GM23338 (cell line): ENCODE results near the gene MELK.

Experiments
- POLR2AphosphoS5 ChIP-seq: IDR thresholded peaks from 2 replicates; pipeline ENCODE4 v1.6.1; 2016; ENCODE audit warnings: antibody characterized with exemption, low read depth
- TF ChIP-seq, protein P1 (sequence below), 2 experiments: fragments of 200-600 bp in 1 of 2; sonication (generic) in 1 of 2; conservative IDR thresholded peaks; 2 replicates each; pipeline versions ENCODE4 v1.5.1 to v1.6.1; 2016 to 2017; ENCODE audit warnings: antibody characterized with exemption in 2 of 2, low read depth in 2 of 2, mild to moderate bottlenecking in 2 of 2, moderate library complexity in 1 of 2
- TF ChIP-seq, protein P2 (sequence below): IDR thresholded peaks from 2 replicates; pipeline ENCODE4 v1.6.1; 2016; ENCODE audit warnings: antibody characterized with exemption

DNA sequence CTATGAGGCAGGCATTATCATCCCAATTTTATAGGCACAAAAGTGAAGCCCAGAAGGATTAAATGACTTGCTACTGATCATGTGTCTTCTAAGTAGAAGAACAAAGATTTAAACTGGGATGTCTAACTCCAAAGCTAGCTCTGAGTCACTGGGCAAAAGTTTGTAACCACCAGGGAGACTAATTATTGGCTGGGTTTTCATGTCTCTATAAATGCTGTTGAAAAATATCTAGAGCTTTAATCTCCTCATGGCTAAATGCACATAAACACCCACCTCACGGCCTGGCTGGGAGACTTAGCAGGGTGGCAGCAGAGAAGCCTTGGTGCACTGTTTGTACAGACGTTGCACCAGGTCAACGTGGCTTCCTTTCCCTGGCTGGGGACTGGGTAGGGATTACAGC, 144.6 kb downstream of the MELK start:
- TF ChIP-seq, protein P1, sequence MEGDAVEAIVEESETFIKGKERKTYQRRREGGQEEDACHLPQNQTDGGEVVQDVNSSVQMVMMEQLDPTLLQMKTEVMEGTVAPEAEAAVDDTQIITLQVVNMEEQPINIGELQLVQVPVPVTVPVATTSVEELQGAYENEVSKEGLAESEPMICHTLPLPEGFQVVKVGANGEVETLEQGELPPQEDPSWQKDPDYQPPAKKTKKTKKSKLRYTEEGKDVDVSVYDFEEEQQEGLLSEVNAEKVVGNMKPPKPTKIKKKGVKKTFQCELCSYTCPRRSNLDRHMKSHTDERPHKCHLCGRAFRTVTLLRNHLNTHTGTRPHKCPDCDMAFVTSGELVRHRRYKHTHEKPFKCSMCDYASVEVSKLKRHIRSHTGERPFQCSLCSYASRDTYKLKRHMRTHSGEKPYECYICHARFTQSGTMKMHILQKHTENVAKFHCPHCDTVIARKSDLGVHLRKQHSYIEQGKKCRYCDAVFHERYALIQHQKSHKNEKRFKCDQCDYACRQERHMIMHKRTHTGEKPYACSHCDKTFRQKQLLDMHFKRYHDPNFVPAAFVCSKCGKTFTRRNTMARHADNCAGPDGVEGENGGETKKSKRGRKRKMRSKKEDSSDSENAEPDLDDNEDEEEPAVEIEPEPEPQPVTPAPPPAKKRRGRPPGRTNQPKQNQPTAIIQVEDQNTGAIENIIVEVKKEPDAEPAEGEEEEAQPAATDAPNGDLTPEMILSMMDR (conservative IDR thresholded peaks at IDR 0.05; ENCODE audit: low read depth in 2 of 2): no peak
- TF ChIP-seq POLR2AphosphoS5: no peak
- TF ChIP-seq, protein P2, sequence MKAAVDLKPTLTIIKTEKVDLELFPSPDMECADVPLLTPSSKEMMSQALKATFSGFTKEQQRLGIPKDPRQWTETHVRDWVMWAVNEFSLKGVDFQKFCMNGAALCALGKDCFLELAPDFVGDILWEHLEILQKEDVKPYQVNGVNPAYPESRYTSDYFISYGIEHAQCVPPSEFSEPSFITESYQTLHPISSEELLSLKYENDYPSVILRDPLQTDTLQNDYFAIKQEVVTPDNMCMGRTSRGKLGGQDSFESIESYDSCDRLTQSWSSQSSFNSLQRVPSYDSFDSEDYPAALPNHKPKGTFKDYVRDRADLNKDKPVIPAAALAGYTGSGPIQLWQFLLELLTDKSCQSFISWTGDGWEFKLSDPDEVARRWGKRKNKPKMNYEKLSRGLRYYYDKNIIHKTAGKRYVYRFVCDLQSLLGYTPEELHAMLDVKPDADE: no peak
